Ramos (cell line): Measurements from ENCODE around the gene MUC4.

Experiments
- in situ Hi-C: fragments of 300-500 bp; cut with MboI; formaldehyde crosslinking; loops from one replicate; pipeline ENCODE4 v1.14.3; 2022; ENCODE audit warnings: low sequenced_read_pairs; ENCODE audit not compliant: unreplicated experiment

The MUC4 gene

GRCh38 chr3:195764961-195765706, 46.6 kb downstream of the MUC4 start:
- in situ Hi-C loops: no loop called here

GRCh38 chr3:195763843-195764825, 47.6 kb downstream of the MUC4 start:
- in situ Hi-C loops: no loop called here

- in situ Hi-C loops: no loop called here
These were observed 48.5 kb downstream of the MUC4 start for GRCh38 chr3:195763076-195763830.

- in situ Hi-C loops: no loop called here
These were observed 49.1 kb downstream of the MUC4 start for GRCh38 chr3:195762611-195763010.

GRCh38 chr3:195762249-195762585, 49.5 kb downstream of the MUC4 start:
- in situ Hi-C loops: no loop called here

GRCh38 chr3:195761567-195762248, 50.0 kb downstream of the MUC4 start:
- in situ Hi-C loops: no loop called here

- in situ Hi-C loops: no loop called here
These were observed 50.6 kb downstream of the MUC4 start for GRCh38 chr3:195761123-195761566.

GRCh38 chr3:195760345-195761122, 51.2 kb downstream of the MUC4 start:
- in situ Hi-C loops: no loop called here

- in situ Hi-C loops: loop anchor here (5.0 kb wide), 1 partner anchor 48 kb away; no protein-coding TSS in a partner anchor
These were observed 52.9 kb downstream of the MUC4 start for GRCh38 chr3:195758721-195759353.

- in situ Hi-C loops: loop anchor here (5.0 kb wide), 1 partner anchor 49 kb away; no protein-coding TSS in a partner anchor
These were observed 53.9 kb downstream of the MUC4 start for GRCh38 chr3:195757827-195758226.

GRCh38 chr3:195757438-195757770, 54.3 kb downstream of the MUC4 start:
- in situ Hi-C loops: loop anchor here (5.0 kb wide), 1 partner anchor 50 kb away; no protein-coding TSS in a partner anchor

GRCh38 chr3:195755791-195756676, 55.7 kb downstream of the MUC4 start:
- in situ Hi-C loops: loop anchor here (5.0 kb wide), 1 partner anchor 51 kb away; no protein-coding TSS in a partner anchor

GRCh38 chr3:195755391-195755790, 56.3 kb downstream of the MUC4 start:
- in situ Hi-C loops: loop anchor here (5.0 kb wide), 1 partner anchor 52 kb away; no protein-coding TSS in a partner anchor

GRCh38 chr3:195754906-195755305, 56.8 kb downstream of the MUC4 start:
- in situ Hi-C loops: loop anchor here (5.0 kb wide), 1 partner anchor 52 kb away; no protein-coding TSS in a partner anchor

GRCh38 chr3:195754141-195754540, 57.6 kb downstream of the MUC4 start:
- in situ Hi-C loops: no loop called here

GRCh38 chr3:195753581-195753980, 58.1 kb downstream of the MUC4 start:
- in situ Hi-C loops: no loop called here

GRCh38 chr3:195752546-195753331, 59.0 kb downstream of the MUC4 start:
- in situ Hi-C loops: no loop called here
